Stimulated activated CD4-positive, alpha-beta T cell treated with anti-CD3 and anti-CD28 coated beads, Interleukin-4, amount 100 ng/mL, for 24 hours (primary cell): ENCODE measurements around the gene ABHD14A.
A peak's percentile ranks its signal among the peaks of the same experiment; 100 is the strongest.

Source experiments
- DNase-seq: peaks from one replicate; pipeline ENCODE4 v3.0.0-alpha.2; 2020

The ABHD14A gene

DNA sequence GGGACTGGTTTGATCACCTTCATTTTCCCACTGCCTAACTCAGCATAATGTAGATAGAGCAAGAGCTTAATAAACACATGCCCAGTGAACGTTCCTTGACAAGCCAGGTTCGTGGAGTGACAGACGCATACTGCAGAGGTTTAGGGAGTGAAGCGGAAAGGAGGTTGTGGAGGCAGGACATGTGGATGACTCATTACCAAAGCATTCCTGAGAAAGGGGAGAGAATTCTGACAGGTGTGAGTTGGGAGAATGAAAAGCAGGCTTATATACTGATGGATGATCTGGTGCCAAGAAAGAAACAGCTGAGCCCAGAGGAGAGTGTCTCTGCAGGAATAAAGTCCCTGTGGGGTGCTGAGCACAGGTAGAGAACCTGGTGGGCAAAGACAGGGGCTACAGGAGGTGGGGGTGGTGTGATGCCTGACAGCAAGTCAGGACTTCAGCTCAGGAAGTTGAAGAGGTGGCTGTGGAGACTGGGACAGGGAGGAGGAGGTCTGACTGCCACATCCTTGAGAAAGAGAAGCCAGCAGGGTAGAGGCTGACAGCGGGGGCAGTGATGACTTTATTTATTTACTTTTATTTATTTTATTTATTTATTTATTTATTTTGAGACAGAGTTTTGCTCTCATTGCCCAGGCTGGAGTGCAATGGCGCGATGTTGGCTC, 23.2 kb downstream of the ABHD14A start:
- DNase-seq = no peak

DNA sequence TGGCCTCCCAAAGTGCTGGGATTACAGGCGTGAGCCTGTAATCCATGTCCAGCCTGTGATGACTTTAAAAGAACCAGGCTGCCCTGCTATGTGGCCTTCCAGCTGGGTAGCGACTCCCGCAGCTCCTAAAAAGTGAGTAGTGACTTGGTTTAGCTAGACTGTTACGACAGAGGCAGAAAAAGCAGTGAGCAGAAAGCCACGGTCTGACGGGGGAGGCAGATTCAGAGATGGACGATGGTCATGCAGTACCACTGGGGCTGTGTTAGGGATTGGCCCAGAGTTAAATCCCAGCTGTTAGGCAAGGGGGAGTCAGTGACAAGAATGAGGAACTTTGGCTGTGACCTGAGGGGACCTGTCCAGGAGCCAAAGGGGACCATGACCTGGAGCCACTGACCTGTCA, 23.9 kb downstream of the ABHD14A start:
- DNase-seq = no peak

DNA sequence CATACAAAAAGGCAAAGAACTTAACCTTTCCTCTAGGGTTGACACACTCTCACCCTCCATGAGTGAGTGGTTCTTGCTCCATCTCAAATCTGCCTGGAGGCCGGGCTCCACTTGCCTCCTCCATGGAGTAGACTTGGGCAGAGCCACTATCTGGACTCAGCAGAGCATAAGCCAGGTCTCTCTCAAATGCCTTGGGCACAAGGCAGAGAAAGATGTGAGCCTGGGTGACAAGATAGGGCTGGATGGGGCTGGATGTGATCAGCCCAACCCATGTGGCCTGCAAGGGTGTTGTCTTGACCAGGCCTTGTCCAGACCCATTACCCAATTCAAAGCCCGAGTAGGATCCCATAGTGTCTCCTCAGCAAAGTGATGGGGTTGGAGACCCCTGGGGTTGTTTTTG, 25.0 kb downstream of the ABHD14A start:
- DNase-seq = no peak

DNA sequence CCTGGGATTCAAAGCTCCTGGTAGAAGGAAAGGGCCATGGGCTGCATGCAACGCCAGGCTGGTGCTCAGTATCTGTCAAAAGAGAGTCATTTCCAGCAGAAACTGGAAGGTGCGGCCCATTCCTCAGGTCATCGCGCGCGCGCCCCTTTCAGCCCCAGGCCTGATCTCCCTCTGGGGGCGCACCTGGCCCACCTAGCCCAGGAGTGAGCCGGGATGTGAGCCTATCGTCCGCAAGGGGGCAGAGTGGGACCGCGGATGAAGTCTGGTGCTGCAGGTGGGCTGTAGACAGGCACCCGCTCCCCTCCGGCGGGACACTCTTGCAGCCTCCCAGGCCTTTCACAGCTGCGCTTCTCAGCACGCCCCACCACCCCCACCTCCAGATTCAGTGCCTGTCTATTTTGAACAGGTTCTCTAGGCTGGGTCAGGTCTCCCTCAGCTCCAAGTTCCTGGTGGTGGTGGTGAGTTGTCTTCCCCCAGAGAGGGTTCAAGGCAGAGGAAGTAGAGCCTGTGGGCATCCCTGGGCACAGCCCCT, 26.6 kb downstream of the ABHD14A start:
- peak; percentile 87 for DNase-seq

DNA sequence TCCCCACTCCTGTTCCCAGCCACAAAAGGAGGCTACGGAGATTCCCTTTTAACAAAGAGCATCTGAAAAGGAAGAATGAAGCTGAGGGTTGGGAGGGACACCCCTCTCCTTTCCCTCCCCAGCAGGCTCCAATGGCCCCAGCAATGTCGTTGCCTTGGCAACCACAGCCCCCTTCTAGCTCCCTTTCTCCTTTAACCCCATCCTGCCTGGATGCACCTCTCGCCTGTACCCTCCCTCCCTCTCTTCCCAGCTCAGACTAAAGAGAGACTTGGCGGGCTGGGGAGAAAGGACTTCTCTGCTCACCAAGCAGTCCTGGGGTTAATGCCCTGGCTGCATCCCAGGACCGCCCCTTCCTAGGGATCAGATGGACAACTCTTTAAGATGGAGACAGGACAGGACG, 27.9 kb downstream of the ABHD14A start:
- no peak for DNase-seq

DNA sequence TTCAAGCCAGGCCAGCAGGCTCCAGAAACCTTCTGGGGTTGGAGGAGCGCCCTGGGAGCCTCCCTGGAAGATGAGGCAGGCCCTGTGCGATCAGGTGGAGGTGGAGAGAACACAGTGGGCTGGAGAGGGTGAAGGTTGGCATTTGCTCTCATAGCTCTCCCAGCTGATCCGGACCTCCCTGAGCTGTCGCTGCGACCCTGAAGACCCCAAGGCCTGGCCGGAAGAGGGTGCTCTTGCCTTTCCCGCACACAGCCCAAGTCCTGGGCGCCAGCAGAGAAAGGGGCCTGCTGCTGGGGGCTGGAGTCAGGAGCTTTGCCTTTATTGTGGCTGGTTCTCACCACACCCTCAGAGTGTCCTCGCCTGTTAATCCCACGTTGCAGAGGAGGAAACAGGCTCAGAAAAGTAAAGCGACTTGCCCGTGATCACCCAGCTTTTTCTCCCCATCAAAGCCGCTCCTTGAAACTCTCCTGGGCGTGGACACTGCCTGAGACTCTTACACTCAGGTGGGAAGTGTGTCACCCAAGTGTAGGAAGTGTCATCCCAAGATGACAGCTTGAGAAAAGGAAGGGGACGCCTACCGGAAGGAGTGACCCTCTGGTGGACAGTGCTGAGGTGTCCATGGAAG, 29.4 kb downstream of the ABHD14A start:
- no peak for DNase-seq

DNA sequence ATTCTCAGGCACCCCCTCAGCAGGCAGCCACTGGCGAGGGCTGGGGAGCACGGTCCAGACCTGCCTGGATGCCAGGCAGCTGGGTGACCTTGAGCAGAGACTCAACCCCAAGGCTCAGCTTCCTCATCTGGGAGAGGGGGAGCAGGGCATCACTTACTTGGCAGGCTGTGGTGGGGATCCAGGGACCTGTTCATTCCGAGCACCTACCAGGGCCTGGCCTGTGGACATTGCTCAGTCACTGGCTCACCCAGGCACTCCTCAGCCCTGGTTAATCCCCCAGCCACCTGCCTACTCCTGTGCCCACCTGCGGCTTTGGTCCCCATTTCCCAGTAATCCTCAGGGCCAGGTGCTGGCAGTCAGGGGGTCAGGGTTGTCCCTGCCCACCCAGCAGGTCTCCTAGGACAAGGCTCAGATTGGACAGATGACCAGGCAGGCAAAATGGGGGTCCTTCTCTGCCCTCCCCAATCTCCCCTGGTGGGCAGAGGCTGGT, 30.1 kb downstream of the ABHD14A start:
- DNase-seq = no peak

DNA sequence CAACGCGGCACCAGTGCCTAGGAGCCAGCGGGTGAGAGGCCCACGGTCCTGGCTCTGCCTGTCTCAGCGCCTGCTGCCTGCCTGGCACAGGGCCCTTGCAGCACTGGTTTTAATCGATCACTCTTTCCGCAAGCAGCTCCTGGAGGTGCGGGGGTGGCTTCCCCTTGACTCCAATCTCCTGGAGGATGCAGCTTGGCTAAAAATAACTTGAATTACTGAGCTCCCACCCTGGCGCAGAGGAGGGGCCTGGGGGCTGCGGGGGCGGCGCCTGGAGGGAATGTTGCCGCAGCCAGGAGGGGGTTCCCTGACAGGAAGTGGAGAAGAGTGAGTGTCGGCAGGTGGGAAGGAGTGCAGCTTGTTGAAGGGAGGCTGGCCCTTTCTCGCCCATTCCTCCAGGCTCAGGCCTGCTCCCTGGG, 30.7 kb downstream of the ABHD14A start:
- no peak for DNase-seq

DNA sequence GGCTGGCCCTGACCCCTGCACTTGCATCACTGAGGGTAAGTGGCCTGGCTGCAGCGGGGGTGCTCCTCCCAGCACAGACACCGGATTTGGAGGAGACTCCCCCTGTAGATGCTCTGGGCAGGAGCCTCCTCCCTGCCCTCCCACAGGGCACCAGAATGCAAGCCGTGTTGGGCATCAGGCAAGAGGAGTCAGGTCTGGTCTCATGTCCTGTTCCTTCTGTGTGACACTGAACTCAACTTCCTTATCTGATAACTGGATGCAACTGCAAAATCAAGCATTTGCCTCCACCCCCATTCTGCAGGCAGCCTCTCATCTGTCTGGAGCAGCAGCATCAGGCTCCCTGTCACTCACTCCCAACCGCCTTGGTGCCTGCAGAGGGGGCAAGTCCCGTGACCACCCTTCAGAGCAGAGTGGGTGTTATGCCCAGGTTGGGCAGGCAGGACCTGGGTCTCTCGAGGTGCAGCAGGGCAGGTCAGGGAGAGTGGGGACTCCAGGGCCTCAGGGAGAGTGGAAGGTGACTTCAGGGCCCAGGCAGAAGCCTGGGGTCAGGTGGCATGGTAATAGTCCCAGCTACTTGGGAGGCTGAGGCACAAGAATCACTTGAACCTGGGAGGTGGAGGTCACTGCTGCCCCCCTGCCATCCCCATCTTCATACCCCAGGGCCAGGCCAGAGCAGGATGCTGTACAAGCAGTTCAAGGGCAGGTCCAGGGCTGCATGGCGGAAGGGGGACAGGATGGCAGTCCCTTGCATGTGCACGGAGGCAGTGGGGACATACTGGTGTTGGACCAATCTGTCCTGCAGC, 31.4 kb downstream of the ABHD14A start:
- no peak for DNase-seq

DNA sequence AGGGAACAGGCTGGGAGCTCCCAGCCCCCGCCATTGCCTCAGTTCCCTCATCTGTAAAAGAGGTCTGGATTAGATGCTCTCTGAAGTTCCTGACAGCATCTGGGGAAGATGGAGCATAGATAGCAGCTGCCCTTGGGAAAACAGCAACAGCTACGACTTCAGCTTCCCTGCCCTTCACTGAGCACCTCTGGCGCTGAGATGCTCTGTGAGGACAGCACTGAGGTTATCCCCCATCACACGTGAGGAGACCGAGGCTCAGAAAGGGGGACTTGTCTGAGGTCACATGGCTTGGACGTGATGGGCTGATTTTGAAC, 31.9 kb downstream of the ABHD14A start:
- no peak for DNase-seq

DNA sequence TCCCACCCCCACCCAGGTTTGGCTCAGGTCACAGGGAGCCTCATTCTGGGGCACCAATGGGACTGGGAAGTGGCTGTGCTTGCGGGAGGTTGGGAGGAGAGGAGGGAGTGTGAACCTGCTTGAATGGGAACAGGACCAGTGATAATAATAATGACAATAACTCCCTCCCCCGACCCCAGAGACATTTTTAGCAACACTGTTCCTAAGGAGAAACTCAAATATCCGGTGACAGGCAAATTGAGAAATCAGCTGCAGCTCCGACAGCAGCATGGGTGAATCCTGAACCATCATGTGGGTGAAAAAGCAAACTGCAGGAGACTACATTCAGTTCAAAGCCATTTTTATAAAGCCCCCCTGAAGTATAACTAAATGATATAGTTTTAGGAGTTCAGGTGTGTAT, 32.4 kb downstream of the ABHD14A start:
- DNase-seq = no peak

DNA sequence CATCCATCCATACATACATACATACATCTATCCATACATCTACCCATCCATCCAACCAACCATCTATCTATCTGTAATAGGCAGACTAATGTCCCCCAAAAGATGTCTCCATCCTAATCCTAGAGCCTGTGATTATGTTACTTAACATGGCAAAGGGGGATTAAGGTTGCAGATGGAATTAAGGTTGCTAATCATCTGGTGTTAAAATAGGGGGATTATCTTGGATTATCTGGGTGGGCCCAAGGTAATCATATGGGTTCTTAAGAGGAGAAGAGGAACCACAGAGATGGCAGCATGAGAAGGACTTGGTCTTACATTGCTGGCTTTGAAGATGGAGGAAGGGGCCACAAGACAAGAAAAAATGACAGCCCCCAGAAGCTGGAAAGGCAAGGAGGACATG, 35.6 kb downstream of the ABHD14A start:
- DNase-seq = no peak

DNA sequence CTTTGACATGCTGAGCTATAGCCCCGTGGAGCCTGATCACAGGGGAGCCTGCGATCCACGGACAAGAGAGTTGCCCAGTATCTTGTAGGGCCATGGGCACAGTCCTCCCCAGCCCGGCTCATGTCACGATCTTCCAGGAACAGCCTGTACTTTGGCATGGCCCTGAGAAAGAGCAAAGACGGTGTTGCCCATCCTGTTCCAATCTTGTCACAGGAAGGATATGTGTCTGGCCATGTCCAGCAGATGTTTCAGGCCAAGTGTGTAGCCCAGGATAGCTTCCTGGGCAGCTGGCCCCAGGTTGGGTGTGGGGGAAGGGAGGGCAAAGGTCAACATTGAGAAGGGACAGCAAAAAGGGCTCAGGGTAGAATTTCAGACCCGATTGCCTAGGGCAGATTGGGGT, 37.8 kb downstream of the ABHD14A start:
- no peak for DNase-seq

DNA sequence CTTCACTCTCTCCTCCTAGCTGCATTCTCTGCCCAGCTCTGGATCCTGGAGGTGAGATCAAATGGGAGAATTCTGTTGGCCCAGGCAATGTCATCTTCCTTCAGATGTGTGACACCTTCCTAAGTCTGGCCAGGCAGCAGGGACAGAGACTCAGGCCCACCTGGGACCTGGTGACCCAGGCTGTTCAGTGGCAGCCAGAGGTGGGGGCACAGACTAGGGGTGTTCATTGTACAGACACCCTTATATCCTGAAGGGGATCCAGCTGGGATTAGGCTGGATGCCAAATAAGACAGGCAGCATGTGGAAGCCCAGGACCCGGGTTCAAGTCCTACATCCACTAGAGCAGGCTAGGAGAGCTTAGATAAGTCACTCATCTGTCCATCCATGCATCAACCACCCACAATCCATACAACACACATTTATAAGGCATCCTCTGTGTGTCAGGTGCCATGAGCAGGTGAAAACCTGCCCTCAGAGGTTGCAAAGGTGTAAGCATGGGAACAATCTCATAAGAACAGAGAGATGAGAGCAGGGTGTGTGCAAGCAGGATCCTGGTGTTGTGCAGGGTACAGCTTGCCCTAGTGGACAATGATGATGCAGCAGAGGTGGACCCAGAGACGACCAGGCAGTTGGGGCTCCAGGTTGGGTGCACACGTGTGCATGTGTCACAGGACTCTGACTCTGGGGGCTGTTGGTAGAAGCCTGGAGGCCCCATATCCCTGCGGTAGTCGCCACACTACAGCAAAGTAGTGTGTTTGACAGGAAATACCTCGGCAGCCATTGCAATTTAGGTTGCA, 39.1 kb downstream of the ABHD14A start:
- DNase-seq = no peak

DNA sequence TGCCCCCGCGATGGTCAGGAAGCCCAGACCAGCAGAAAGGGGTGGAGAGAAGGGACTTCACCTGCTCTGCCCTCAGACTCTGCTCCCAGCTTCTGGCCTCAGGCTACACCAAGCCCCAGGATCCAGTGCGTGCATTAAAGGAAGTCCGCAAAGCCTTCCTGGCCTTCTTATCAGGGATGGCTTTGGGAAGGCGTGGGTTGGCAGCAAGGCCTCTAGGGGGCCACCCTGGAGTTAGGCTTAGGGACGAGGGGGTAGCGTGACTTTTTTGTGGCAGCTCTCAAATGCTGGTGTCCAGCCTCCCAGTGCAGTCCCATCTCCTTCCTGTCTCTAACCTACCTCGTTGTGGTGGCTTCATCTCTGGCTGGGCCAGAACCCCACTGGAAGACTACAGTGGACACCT, 39.7 kb downstream of the ABHD14A start:
- DNase-seq = no peak

DNA sequence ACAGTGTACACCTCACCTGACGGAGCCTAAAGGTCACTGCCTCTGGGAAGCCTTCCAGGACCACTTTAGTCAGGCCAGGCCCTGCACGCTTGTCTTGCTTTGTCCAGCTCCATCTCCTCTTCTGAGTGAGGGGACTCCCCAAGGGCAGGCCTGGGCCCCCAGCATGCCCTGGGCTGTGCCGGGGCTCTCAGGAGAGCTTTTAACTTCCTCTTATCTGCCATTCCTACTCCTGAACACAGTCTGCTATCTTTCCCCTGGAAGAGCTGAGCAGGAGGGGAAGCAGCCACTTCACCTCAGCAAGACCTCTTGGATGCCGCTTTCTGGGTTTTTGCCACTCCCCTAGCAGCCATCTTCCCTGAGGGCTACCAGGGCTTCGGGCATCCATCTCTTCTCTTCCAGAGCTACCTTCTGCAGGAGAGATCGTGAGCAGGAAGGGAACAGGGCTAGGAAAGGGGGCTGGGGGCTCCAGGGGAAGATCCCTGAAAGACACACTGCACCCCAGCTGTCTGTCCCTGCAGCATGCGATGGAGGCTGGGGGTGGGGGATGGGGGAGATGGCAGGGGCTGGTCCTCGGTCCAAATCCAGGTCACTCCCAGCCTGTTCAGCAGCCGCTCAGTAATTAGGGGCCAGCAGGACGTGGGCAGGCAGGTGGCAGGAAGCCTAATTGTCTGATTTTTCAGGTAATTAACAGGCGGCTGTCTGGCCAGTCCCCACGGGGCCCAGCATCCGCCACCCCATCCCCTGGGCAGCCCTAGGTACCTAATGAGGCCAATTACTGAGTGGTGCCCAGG, 40.8 kb downstream of the ABHD14A start:
- DNase-seq = no peak

DNA sequence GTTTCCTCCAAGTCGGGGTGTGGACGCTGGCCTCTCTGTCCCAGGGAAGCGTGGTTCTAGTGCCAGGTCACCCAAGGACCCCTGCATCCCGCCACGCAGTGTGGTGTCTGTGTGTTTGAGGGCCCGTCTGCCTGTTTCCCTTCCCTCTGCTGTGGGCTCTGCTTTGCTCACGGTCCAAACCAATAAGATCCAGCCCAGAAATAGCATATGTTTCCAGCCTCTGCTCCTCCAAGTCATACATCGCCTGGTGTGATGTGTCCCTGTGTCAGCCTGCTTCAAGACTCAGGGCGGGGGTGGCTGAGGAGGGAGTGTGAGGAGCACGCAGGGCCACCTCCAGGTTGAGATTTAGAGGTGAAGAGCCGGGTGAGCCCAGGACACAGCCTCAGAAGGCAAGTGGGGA, 42.7 kb downstream of the ABHD14A start:
- DNase-seq = no peak

DNA sequence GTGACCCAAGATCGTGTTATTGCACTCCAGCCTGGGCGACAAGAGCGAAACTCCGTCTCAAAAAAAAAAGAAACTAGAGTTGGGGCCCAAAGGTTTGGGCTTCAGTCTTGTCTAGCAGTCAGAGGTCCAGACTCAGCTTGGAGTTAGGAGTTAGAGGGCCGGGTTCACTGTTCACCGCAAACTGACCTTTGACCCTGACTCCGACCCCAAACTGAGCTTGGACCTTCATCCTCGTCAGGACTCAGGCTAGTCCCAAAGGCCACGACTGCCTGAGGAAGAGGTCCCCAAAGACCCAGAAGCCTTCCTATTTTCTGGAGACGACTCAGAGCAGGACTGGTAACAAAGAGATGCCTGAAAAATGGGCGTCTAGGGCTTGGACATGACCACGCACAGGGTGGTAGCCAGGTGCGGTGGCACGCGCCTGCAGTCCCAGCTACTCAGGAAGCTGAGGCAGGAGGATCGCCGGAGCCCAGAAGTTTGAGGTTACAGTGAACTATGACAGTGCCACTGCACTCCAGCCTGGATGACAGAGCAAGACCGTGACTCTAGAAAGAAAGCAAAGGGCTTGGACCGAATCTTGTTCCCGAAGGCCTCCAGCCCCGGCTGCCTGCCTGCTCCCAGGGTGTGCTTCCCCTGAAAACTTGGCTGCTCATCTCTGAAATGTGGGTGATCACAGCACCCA, 43.6 kb downstream of the ABHD14A start:
- no peak for DNase-seq

DNA sequence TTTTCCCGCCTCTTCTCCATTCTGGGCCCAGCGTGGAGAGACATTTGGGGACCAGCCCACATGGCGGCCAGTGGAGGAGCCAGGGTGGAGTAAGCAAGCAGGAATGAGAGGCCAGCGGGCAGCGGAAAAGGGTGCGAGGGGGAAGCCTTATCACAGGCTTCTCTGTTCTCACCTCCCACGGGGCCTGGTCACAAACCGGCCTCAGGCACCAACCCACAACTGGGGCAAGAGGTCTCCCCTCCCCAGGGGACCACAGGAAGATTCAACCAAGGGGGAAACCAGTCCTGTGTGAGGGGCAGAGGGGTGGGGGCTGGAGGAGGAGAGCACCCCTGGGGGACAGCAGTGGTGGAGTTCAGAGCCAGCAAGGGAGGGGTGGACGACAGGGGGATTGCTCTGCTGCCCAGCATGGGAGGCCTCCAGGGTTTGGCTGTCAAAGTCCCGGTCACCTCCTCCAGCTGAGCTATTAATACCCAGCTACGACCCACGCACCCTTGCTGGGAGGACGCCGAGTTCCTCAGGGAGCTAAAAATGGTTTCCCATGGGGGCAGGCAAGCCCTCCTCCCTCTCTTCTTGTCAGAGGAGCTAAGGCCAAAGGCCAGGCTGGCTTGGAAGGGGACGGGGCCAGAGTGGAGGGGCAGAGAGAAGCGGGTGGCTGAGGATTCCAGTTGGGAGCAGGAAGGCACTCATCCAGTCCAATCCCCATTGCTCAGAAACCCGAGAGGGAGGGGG, 44.7 kb downstream of the ABHD14A start:
- DNase-seq = no peak

DNA sequence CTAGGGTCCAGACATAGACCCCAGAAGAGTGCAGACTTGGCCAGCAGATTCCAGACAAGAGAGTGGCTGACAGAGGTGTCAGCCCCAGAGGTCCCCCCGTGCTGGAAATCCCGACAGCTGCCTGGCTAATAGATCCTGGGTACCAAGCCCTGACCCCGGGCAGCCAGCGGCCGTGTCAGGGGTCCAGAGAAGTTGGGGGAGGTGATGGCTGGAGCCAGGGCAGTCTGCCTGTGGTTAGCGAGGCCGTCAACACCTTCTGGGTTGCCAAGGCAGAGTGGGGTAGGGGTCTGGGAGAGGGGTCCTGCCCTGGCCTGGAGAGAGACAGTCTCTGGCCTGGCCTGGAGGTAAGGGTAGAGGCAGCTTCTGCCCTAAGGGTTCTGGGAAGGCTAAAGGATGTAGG, 45.9 kb downstream of the ABHD14A start:
- DNase-seq = no peak
